C1 segment of cervical spinal cord (tissue), 14 donors: ENCODE data around the gene DNMBP.
A peak's percentile ranks its signal among the peaks of the same experiment; 100 is the strongest.
"Not testable (repeated sequence)": the region's sequence is repeated elsewhere in the genome, so short reads cannot be mapped to it uniquely, and the experiment has no call there.

Experiments
- DNase-seq, 14 donors: peaks; one replicate each; lab custom pipeline; 2025; lab: John Stamatoyannopoulos, UW

DNMBP gene

DNA sequence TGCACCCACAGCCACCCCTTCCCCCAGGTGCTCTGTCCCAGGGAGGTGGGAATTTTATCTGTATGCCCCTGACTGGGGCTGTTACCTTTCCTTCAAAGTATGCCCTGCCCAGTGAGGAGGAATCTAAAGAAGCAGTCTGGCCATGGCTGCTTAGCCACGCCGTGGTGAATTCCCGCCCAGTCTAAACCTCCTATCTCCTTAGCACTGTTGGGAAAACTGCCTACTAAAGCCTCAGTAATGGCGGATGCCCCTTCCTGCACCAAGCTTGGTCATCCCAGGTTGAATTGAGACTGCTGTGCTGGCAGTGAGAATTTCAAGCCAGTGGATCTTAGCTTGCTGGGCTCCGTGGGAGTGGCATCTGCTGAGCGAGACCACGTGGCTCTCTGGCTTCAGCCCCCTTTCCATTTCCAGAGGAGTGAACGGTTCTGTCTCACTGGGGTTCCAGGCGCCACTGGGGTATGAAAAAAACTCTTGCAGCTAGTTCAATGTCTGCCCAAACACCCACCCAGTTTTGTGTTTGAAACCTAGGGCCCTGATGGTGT lies 140.1 kb downstream of the DNMBP start:
- DNase-seq, result no peak

DNA sequence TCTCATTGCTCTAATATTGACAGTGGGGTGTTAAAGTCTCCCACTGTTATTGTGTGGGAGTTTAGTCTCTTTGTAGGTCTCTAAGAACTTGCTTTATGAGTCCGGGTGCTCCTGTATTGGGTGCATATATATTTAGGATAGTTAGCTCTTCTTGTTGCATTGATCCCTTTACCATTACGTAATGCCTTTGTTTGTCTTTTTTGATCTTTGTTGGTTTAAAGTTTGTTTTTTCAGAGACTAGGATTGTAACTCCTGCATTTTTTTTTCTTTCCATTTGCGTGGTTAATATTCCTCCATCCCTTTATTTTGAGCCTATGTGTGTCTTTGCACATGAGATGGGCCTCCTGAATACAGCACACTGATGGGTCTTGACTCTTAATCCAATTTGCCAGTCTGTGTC lies 142.5 kb downstream of the DNMBP start:
- not testable (repeated sequence) for DNase-seq

GRCh38 chr10:99863535-99864240 lies 146.1 kb downstream of the DNMBP start:
- DNase-seq, result not testable (repeated sequence)

DNA sequence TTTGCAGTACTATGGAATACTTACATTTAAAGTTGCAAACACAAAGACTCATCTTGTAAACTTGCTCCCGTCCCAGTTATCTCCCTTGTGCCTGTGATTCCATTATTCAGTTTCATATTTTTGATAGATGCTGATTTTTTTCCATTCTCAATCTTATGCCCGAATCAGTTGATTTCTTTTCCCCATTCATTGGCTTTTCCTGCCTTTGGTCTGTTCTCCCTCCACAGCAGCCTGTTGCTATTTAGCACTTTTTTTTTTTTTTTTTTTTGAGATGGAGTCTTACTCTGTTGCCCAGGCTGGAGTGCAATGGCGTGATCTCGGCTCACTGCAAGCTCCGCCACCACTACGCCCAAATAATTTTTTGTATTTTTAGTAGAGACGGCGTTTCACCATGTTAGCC lies 149.3 kb downstream of the DNMBP start:
- DNase-seq, result no peak

- no peak for DNase-seq
These were observed 150.2 kb downstream of the DNMBP start for GRCh38 chr10:99859585-99859984.

GRCh38 chr10:99858849-99859248 lies 150.9 kb downstream of the DNMBP start:
- DNase-seq, result no peak

GRCh38 chr10:99855479-99856071 lies 154.2 kb downstream of the DNMBP start:
- DNase-seq, result no peak

DNA sequence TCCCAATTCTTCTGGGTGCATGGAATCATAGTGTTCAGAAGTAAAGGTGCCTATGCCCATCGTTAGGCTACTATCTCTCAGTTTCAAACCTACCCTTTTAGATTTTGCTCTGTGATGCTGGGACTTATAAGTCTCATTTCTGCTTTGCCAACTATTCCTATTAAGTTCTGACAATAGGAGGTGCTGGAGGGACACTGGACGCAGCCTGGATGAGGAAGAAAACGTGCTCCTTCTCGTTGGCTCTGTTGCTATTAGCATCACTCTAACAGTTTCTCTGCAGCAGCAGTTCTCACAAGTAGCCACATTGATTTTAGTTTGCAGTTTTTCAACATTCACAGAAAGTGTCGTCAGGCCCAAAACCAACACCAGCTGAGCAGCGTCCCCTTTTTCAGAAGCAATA lies 154.9 kb downstream of the DNMBP start:
- no peak for DNase-seq

GRCh38 chr10:99853655-99854054 lies 156.1 kb downstream of the DNMBP start:
- DNase-seq, result no peak

- DNase-seq, result no peak
These were observed 157.1 kb downstream of the DNMBP start for GRCh38 chr10:99852481-99853213.

GRCh38 chr10:99851825-99852224 lies 157.9 kb downstream of the DNMBP start:
- no peak for DNase-seq

DNA sequence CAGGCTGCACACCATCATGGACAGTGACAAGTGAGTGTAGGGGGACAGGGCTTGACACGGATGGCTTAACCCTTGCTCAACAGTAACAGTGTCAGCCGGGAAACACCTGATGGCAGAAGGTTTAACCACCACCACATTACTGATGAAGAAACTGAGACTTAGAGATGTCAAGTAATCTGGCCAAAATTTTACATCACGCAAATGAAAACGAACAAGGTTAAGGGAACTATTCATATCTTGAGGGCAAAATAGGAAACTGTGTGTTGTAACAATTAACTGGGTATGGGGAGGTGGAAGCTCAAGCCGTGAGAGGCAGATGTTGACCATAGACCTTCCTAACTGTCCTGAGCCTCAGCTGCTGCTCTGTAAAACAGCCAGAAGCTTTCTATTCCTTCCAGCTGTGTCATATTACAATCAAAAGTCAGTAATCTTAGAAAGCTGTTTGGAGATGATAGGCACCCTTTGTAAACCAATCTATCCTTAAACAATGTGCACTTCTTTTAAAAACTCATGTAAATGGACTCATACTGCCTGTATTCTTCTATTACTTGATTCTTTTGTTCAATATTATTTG lies 158.9 kb downstream of the DNMBP start:
- DNase-seq, result no peak

GRCh38 chr10:99850021-99850766 lies 159.6 kb downstream of the DNMBP start:
- no peak for DNase-seq

DNA sequence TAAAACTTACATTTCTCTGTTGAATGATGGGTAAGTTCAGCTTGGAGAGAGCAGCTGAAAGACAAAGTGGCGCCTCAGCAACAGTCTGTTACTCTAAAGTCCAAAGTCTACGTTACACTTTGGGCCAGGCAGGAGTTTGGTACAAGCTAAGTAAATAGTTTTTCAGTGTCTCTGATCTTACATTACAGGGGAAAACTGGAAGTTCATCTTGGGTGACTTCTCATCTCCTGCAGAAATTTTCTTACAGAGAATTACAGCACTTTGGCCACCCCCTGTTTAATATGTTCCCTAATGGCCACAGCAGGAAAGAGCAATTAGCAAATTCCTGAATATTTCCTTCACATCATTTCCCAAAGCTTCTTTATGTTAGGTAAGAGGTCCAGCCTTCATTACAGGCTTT lies 160.2 kb downstream of the DNMBP start:
- no peak for DNase-seq

GRCh38 chr10:99849057-99849456 lies 160.7 kb downstream of the DNMBP start:
- no peak for DNase-seq

GRCh38 chr10:99845837-99846382 lies 163.8 kb downstream of the DNMBP start:
- peak in 12 of 14 donors; percentile 11 to 70 (median 44) for DNase-seq

DNA sequence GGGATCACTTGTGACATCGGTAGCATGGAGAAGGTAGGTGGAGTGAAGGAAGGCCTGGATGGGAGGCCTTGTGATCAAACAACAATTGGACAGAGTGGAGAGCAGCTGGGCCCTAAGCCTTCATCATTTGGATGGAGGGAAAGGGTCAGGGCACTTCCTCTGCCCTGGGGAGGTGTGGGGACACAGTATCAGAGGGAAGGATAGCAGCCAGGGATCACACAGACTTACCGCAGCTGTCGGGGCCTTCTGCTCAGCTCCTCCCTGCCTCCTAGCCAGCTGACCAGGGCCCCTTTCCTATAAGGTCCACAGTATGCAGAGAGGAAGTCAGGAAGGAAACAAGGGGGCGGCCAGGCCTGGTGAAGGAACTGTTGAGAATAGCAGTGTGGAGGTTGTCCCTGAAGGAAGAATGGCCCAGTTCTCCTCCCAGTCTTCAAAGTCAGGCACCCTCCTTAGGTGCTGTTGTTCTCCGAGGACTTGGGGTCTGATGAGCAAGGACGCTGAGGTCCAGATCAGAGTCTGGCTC lies 165.3 kb downstream of the DNMBP start:
- DNase-seq, result no peak

GRCh38 chr10:99843310-99843709 lies 166.4 kb downstream of the DNMBP start:
- no peak for DNase-seq

DNA sequence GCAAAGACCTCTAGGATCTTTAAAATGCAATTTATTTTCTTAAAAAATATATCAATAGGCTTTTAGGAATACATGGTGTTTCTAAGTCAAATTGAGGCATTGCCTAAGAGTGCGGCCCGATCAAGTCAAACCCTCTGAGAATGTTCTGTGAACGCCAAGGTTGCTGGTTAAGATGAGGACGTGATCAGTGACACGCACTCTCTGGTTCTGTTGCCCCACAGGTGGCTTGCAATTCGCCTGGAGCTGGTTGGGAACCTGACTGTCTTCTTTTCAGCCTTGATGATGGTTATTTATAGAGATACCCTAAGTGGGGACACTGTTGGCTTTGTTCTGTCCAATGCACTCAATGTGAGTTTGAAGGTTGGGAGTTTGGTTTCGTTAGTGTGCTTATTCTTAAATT lies 168.0 kb downstream of the DNMBP start:
- no peak for DNase-seq

DNA sequence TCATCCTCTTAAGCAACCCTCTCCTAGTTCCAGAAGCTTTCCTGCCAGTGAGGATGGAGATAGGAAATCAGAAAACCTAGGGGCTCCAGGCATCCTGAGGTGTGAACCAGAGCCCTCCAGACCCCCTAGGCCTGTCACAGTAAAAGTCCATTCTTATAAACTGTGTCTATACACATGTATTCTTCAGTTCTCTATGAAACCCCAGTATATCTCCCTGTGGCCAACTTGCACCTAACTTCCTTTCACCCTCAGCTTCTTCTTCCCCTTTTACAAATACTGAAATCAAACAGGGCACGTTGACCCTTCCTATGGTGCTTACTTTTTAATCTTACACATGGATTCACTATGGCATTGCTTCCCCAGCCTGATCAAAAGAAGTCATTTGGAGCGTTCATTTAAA lies 168.9 kb downstream of the DNMBP start:
- DNase-seq, result not testable (repeated sequence)

DNA sequence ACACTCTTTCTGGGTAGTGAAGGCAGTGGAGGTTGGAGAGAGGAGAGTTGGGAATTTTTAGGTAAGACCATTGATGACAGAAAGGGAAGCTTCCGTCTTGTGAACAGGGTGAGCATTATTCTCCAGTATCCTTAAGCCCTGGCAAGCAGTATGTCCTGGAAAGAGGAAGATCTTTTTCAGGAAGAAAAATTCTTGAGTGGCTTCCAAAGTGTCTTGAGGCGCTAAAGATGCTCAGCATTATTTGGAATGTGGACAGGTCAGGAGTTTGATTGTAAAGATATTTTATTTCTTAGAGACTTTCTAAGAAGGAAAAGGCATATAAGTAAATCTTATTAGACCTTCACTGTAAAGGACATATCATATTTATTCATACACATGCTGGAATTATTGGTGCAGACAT lies 173.0 kb downstream of the DNMBP start:
- DNase-seq, result no peak
